H1 (cell line): ENCODE measurements around the gene POLR3A. TPM values are rescaled to one million over a fixed set of nuclear protein-coding genes. Genes with fewer than 3 reads are reported as not detected.

ENCODE experiments used
- CTCF ChIA-PET: fragments of 300-600 bp; sonication (Branson Sonifier 250); formaldehyde crosslinking; loops from one replicate; lab custom pipeline; 2021; ENCODE audit not compliant: partially characterized antibody; lab: Charles Lee
- POLR2A ChIA-PET: fragments of 300-600 bp; sonication (Branson Sonifier 250); formaldehyde crosslinking; loops from one replicate; lab custom pipeline; 2021; ENCODE audit warnings: inconsistent platforms; ENCODE audit not compliant: partially characterized antibody; lab: Charles Lee
- DNase-seq, 2 experiments: peaks; one replicate each; pipeline versions ENCODE4 v3.0.0 to v3.0.0-alpha.2; 2010 to 2022; ENCODE audit warnings: low spot score in 2 of 2, low read depth in 1 of 2, mixed read lengths in 1 of 2
- FAIRE-seq: peaks from 2 replicates; lab custom pipeline; 2011; peaks lifted over from hg19 to GRCh38; lab: Jason Lieb, UNC
- H2AFZ ChIP-seq: 2 replicates; pipeline ENCODE4 v1.8.1; 2012; ENCODE audit warnings: low read length, inconsistent platforms
- H2AK5ac ChIP-seq: 2 replicates; pipeline ENCODE4 v1.6.1; 2013; ENCODE audit warnings: low read depth, low read length
- H2BK120ac ChIP-seq: replicated peaks from 2 replicates; pipeline ENCODE3; 2013; ENCODE audit warnings: low read depth, low read length, inconsistent platforms
- H2BK12ac ChIP-seq: 2 replicates; pipeline ENCODE4 v1.6.1; 2013; ENCODE audit warnings: low read depth, low read length
- H2BK15ac ChIP-seq: 2 replicates; pipeline ENCODE4 v1.6.1; 2013; ENCODE audit warnings: low read length
- H2BK20ac ChIP-seq: 2 replicates; pipeline ENCODE4 v1.6.1; 2013; ENCODE audit warnings: low read length
- H2BK5ac ChIP-seq: 2 replicates; pipeline ENCODE4 v1.6.1; 2013; ENCODE audit warnings: low read depth, low read length
- H3K14ac ChIP-seq: 2 replicates; pipeline ENCODE4 v1.6.1; 2013; ENCODE audit warnings: inconsistent platforms; ENCODE audit not compliant: insufficient read length
- H3K18ac ChIP-seq: 2 replicates; pipeline ENCODE4 v1.6.1; 2013; ENCODE audit warnings: low read length; ENCODE audit errors: extremely low read depth
- H3K23ac ChIP-seq: 2 replicates; pipeline ENCODE4 v1.6.1; 2013; ENCODE audit warnings: inconsistent platforms; ENCODE audit not compliant: insufficient read length
- H3K23me2 ChIP-seq: 2 replicates; pipeline ENCODE4 v1.6.1; 2013; ENCODE audit warnings: low read depth, low read length
- H3K27ac ChIP-seq: 2 replicates; pipeline ENCODE4 v1.6.1; 2011; ENCODE audit warnings: low read depth, low read length, inconsistent platforms
- H3K27me3 ChIP-seq, 4 experiments: replicated peaks in 1 of 4; 1 replicate in 1 of 4; 2 replicates in 3 of 4; pipeline versions ENCODE4 v1.6.1 to v1.8.1; 2011 to 2013; ENCODE audit warnings: low read length in 3 of 4, mild to moderate bottlenecking in 3 of 4, inconsistent platforms in 2 of 4, mixed read lengths in 2 of 4, moderate library complexity in 1 of 4; ENCODE audit not compliant: control insufficient read depth in 3 of 4, insufficient read depth in 3 of 4; ENCODE audit errors: extremely low read depth in 1 of 4
- H3K36me3 ChIP-seq, 4 experiments: 2 replicates each; pipeline versions ENCODE4 v1.6.1 to v1.8.1; 2011 to 2013; ENCODE audit warnings: mild to moderate bottlenecking in 4 of 4, low read length in 3 of 4, moderate library complexity in 2 of 4, control low read depth in 1 of 4, inconsistent platforms in 1 of 4; ENCODE audit not compliant: insufficient read depth in 4 of 4, control insufficient read depth in 2 of 4
- H3K4ac ChIP-seq: replicated peaks from 2 replicates; pipeline ENCODE3; 2013; ENCODE audit warnings: low read length, low read depth, mixed read lengths, inconsistent platforms; ENCODE audit not compliant: insufficient read length
- H3K4me1 ChIP-seq, 4 experiments: replicated peaks in 1 of 4; 1 replicate in 1 of 4; 2 replicates in 3 of 4; pipeline versions ENCODE4 v1.6.1 to v1.8.1; 2011 to 2013; ENCODE audit warnings: low read length in 3 of 4, inconsistent platforms in 2 of 4, mixed read lengths in 1 of 4; ENCODE audit not compliant: insufficient read depth in 4 of 4, control insufficient read depth in 3 of 4
- H3K4me2 ChIP-seq, 2 experiments: 2 replicates each; pipeline versions ENCODE4 v1.6.1 to v1.8.1; 2011 to 2013; ENCODE audit warnings: low read depth in 2 of 2, low read length in 2 of 2, control low read depth in 1 of 2, inconsistent platforms in 1 of 2, mild to moderate bottlenecking in 1 of 2; ENCODE audit not compliant: insufficient read depth in 1 of 2
- H3K4me3 ChIP-seq, 4 experiments: fragments of 200-600, 300-600 bp in 1 of 4; sonication (generic), shearing (Covaris generic), sonication (Bioruptor Twin) in 1 of 4; 2 replicates each; pipeline versions ENCODE4 v1.5.1 to v1.8.1; 2011 to 2016; ENCODE audit warnings: low read length in 4 of 4, low read depth in 3 of 4, control low read depth in 2 of 4, inconsistent platforms in 2 of 4, mild to moderate bottlenecking in 2 of 4, mixed read lengths in 1 of 4, moderate library complexity in 1 of 4; ENCODE audit not compliant: insufficient read depth in 2 of 4; ENCODE audit errors: extremely low read depth in 1 of 4
- H3K56ac ChIP-seq: replicated peaks from 2 replicates; pipeline ENCODE3; 2013; ENCODE audit warnings: low read depth, mild to moderate bottlenecking, mixed read lengths, low read length, inconsistent platforms; ENCODE audit not compliant: insufficient read length
- H3K79me1 ChIP-seq: 2 replicates; pipeline ENCODE4 v1.6.1; 2013; ENCODE audit warnings: low read depth, low read length, control low read depth
- H3K79me2 ChIP-seq, 2 experiments: 2 replicates each; pipeline versions ENCODE4 v1.6.1 to v1.8.1; 2012 to 2013; ENCODE audit warnings: low read length in 2 of 2, mild to moderate bottlenecking in 2 of 2, inconsistent platforms in 1 of 2; ENCODE audit not compliant: insufficient read depth in 2 of 2, control insufficient read depth in 1 of 2
- H3K9ac ChIP-seq, 4 experiments: replicated peaks in 1 of 4; 1 replicate in 1 of 4; 2 replicates in 3 of 4; pipeline versions ENCODE4 v1.6.1 to v1.8.1; 2011 to 2013; ENCODE audit warnings: low read depth in 3 of 4, low read length in 3 of 4, control low read depth in 2 of 4, mild to moderate bottlenecking in 2 of 4, moderate library complexity in 2 of 4, inconsistent platforms in 1 of 4; ENCODE audit errors: extremely low read depth in 1 of 4
- H3K9me3 ChIP-seq, 2 experiments: 2 replicates each; pipeline versions ENCODE4 v1.6.1 to v1.8.1; 2012 to 2013; ENCODE audit warnings: mild to moderate bottlenecking in 2 of 2, moderate library complexity in 2 of 2, control low read depth in 1 of 2, inconsistent platforms in 1 of 2, low read depth in 1 of 2, low read length in 1 of 2, mixed read lengths in 1 of 2; ENCODE audit not compliant: insufficient read depth in 2 of 2
- H4K20me1 ChIP-seq, 2 experiments: replicated peaks in 1 of 2; 2 replicates each; pipeline versions ENCODE3 to v1.8.1; 2011 to 2013; ENCODE audit warnings: inconsistent platforms in 2 of 2, low read length in 2 of 2, mild to moderate bottlenecking in 1 of 2; ENCODE audit not compliant: insufficient read depth in 2 of 2, control insufficient read depth in 1 of 2
- H4K5ac ChIP-seq: 2 replicates; pipeline ENCODE4 v1.6.1; 2013; ENCODE audit warnings: low read length, low read depth, mixed read lengths, inconsistent platforms; ENCODE audit not compliant: insufficient read length
- H4K8ac ChIP-seq: 2 replicates; pipeline ENCODE4 v1.8.0; 2013; ENCODE audit warnings: mild to moderate bottlenecking, moderate library complexity, low read length, inconsistent platforms; ENCODE audit not compliant: insufficient read depth; ENCODE audit errors: extremely low read depth
- H4K91ac ChIP-seq: replicated peaks from 2 replicates; pipeline ENCODE3; 2013; ENCODE audit warnings: low read length, mixed read lengths, inconsistent platforms; ENCODE audit not compliant: insufficient read length
- SIX5 ChIP-seq: IDR thresholded peaks from 2 replicates; pipeline ENCODE4 v1.6.1; 2011; ENCODE audit warnings: mild to moderate bottlenecking, low read depth, low read length
- TCF12 ChIP-seq: IDR thresholded peaks from 2 replicates; pipeline ENCODE4 v1.6.1; 2011; ENCODE audit warnings: low read depth, mild to moderate bottlenecking, low read length
- WGBS, 2 experiments: shearing (Covaris generic) in 1 of 2; methylation state at CpG; one replicate each; pipeline versions ENCODE4 v1.1.6 to v1.1.7; 2013 to 2015; ENCODE audit warnings: low lambda C conversion rate in 2 of 2, mixed read lengths in 2 of 2, inconsistent platforms in 1 of 2, low coverage in 1 of 2, missing lambda C conversion rate in 1 of 2; ENCODE audit not compliant: insufficient replicate concordance in 2 of 2, insufficient coverage in 1 of 2, insufficient read length in 1 of 2; ENCODE audit errors: extremely low coverage in 1 of 2, missing lambda C conversion rate in 1 of 2; 5-methylcytosine and 5-hydroxymethylcytosine counted together
- polyA plus RNA-seq, 7 experiments: library from polyadenylated mRNA; depleted of rRNA in 3 of 7; stranded (reverse) in 5 of 7; unstranded in 2 of 7; fragments of >200 nt in 5 of 7; fragments of 200-250 nt in 2 of 7; gene quantifications; 1 replicate in 5 of 7; 2 replicates in 1 of 7; 4 replicates in 1 of 7; pipeline versions ENCODE4 v1.2.1 to v1.2.3, GENCODE V29; 2011 to 2013; ENCODE audit warnings: missing spikeins in 2 of 7, mixed read lengths in 2 of 7
- total RNA-seq: library from RNA; stranded (reverse); fragmentation: NEBNext Ultra II Directional; extraction: Animal tissue kit (Norgen Biotek cat#: 25700); gene quantifications from 2 replicates; pipeline ENCODE4 v1.2.1, GENCODE V29; 2021

The POLR3A gene
- total and polyA plus RNA-seq, 2 of the 8 experiments (the other 6 are each of a cell fraction or from before 2014, with no cell fraction given), result 11.3 to 38.6 TPM

DNA sequence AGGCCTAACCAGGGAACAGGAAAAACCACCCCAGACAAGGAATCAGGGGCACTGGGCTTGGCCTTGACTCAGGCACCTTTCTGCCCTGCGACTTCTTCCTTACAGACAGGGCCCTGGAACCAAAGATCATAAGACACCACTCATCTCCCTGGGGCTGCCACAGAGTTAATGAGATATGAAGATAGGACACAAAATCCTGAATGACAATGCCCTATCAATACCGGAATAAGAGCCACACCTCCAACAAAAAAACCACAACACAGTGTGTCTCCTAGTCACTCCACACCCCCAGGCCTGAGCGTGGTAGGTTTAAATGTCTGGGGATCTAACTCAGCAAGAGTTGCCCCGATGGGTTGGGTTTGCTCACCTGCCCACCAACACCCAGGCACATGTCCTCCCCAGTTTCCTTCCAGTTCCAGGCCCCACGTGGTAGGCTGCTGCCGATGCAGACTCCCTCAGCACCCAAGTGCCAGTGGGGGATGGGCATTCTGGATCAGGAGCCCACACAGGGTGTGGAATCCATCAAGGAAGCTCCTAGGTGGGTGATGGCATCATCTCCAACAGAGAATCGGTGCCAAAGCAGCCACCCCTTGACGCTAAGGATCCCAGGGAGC, 106.6 kb downstream of the POLR3A start:
- no peak overlapping the region for H2BK120ac ChIP-seq
- no peak overlapping the region for H4K5ac ChIP-seq
- DNase-seq (no peak), FAIRE-seq (no peak)
- H2BK12ac ChIP-seq, result peak overlapping the region; percentile 60; the same call in 1 of the 2 replicates
- peaks cover 8% of the 10 kb centered on the region for H3K23me2 ChIP-seq
- H2BK20ac ChIP-seq, result no peak overlapping the region
- H2AK5ac ChIP-seq, result peak overlapping the region; percentile 88; the same call in 1 of the 2 replicates
- no peak overlapping the region for H3K9ac ChIP-seq
- H2AFZ ChIP-seq, result no peak overlapping the region
- 83% methylated on average over 8 of the region's 8 CpGs; no CpG with 5 or more reads in 1 of the 2 experiments for WGBS, 2 experiments
- H4K8ac ChIP-seq, result peak overlapping the region; percentile 74
- ChIA-PET POLR2A (interaction anchor here (0.8 to 1.4 kb wide), 5 partner anchors 9 to 52 kb away, joined by 3 to 4 read pairs (median 3); no protein-coding TSS in a partner anchor), CTCF (interaction anchor here (0.7 to 4.9 kb wide), 7 partner anchors 11 to 76 kb away, joined by 3 to 36 read pairs (median 4); no protein-coding TSS in a partner anchor)
- H4K91ac ChIP-seq, result no peak overlapping the region
- H3K18ac ChIP-seq, result no peak overlapping the region
- 0 out of 2 replicates have a peak overlapping the region, but pooled peaks have one; percentile 15 for H2BK5ac ChIP-seq
- H3K14ac ChIP-seq, result no peak overlapping the region
- no peak overlapping the region for H3K56ac ChIP-seq
- no peak overlapping the region for H2BK15ac ChIP-seq
- peaks cover 14 to 76% of the 10 kb centered on the region in 2 experiments; a peak in 3 of 4 replicates for H3K79me2 ChIP-seq
- no peak overlapping the region for H3K4me2 ChIP-seq
- H3K4me3 ChIP-seq, result no peak overlapping the region
- H3K27me3 ChIP-seq, result peaks cover 0 to 4% (median under 1%) of the 10 kb centered on the region in 4 experiments; a peak in 1 of 7 replicates
- no peak overlapping the region for H3K23ac ChIP-seq
- peaks cover 2 to 15% of the 10 kb centered on the region in 2 experiments for H4K20me1 ChIP-seq
- no peak overlapping the region for H3K4ac ChIP-seq
- H3K27ac ChIP-seq, result no peak overlapping the region
- H3K4me1 ChIP-seq, result peaks cover 5 to 17% (median 10%) of the 10 kb centered on the region in 4 experiments
- H3K9me3 ChIP-seq, result no peaks in the 10 kb centered on the region
- H3K36me3 ChIP-seq, result no peaks in the 10 kb centered on the region; a peak in 1 of 8 replicates
- peaks cover 16% of the 10 kb centered on the region for H3K79me1 ChIP-seq
- TF ChIP-seq TCF12, result no peak
- TF ChIP-seq SIX5, result no peak
